ENCODE data around the gene KIF3B. TPM values are rescaled to one million over a fixed set of nuclear protein-coding genes. Genes with fewer than 3 reads are reported as not detected.

Gene KIF3B
- total RNA-seq: 15.5 and 18.1 TPM in 2 replicates

DNA sequence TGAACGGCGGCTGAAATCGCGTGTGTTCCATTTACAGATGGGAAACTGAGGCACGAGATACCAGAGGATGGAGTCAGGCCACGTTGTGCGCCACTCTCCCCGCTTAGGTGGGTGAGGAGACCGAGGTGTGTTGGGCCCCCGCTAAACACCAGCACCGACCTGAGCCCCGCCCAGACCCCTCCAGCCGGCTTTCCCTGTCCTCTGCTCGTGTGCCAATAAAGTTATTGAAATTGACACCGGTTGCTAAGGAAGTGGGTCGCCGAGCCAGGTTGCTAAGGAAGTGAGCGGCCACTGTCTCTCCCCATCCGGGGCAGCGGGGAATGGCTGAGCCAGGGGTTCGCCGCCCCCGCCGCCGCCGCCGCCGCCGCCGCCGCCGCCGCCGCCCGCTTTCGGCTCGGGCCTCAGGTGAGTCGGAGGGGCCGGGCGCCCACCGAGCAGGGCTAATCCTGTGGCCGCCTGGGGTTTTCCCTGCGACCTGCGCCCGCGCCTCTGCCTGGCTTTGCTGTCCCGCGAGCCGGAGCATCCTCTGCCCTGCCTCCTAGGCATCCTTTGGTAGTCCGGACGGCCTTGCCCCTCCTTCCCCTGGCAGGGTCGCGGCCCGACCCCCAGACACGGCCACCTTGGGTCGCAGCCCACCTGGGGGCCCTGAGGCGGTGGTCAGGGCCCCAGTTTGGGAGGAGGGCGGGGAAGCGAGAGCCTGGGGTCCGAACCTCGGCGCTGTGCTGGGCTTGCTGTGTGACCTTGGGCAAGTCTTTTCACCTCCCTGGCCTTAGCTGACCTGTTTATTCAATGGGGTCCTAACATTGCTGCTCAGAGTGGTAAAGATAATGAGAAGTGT, at the start of gene KIF3B:
TSS of gene KIF3B (plus strand) at position 291 of the 838 bp plus-strand sequence. CDS start 32,127 bp downstream, outside the sequence.

DNA sequence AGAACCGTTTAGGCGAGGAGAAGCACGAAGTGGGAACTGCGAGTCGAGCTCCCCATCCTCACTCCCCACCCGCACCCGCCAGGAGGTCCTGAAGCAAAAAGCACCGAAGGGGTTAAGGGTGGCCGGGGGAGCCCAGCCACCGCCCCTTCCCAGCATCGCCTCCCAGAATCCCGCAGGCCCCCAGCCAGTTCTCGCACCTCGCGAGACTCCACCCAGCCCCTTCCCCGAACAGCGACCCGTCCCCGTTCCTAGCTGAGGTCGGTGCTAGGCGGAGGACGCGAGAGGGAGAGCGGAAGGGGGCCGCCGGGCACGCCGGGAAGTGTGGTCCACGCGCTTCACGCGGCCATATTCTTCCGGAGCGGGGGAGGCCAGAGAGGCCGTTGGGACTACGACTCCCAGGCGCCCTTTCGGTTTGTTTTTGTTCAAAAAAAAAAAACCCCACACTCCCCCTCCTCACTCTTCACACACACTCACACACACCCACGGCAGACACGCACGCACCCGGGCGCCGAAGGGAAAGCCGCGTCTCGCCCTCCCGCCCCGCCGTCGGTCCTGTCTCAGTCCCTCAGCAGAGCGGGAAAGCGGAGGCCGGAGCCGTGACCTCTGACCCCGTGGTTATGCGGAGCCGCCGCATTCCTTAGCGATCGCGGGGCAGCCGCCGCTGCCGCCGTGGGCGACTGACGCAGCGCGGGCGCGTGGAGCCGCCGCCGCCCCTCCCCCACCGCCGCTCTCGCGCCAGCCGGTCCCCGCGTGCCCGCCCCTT, 80.6 kb downstream of the KIF3B start, which contains the start of gene ASXL1:
TSS of gene ASXL1 (plus strand) at position 463 of the 763 bp plus-strand sequence. CDS start 445 bp downstream, outside the sequence.

Other genes with a start within 250 kb of the KIF3B start
- gene HCK, start 225.4 kb upstream of the KIF3B start, total RNA-seq: not detected in 2 replicates
- gene TM9SF4, start 167.9 kb upstream of the KIF3B start, total RNA-seq: 36.6 and 39.5 TPM in 2 replicates
- gene PLAGL2, start 69.9 kb upstream of the KIF3B start, total RNA-seq: 3.2 and 4.5 TPM in 2 replicates
- gene POFUT1, start 69.8 kb upstream of the KIF3B start, total RNA-seq: 39.8 and 40.8 TPM in 2 replicates
- gene ASXL1, start 80.7 kb downstream of the KIF3B start, total RNA-seq: 25.0 and 29.6 TPM in 2 replicates

Measured in cardiac ventricle fibroblast (primary cell).